HCT116 (cell line): Measurements from ENCODE around the gene PLN. TPM values are rescaled to one million over a fixed set of nuclear protein-coding genes. Genes with fewer than 3 reads are reported as not detected.

Source experiments
- ATAC-seq: fragments of 200-7000 bp; cut with Tn5 transposase; 2 replicates; pipeline ENCODE4 v1.9.1; 2020; ENCODE audit warnings: mild to moderate bottlenecking, moderate library complexity
- BruUV-seq: library from RNA; stranded (reverse); fragments of 400-500 nt; replicated peaks from 2 replicates; lab custom pipeline; 2021; lab: Mats Ljungman, UMichigan
- CTCF ChIA-PET: fragments of 300-600 bp; sonication (Branson Sonifier 250); formaldehyde crosslinking; loops from one replicate; lab custom pipeline; 2021; ENCODE audit warnings: antibody characterized with exemption; lab: Charles Lee
- POLR2A ChIA-PET: fragments of 300-600, 350-600 bp; sonication (Branson Sonifier 250); formaldehyde crosslinking; loops from one replicate; lab custom pipeline; 2021; ENCODE audit warnings: antibody characterized with exemption; lab: Charles Lee
- RAD21 ChIA-PET, 2 experiments: fragments of 300-600 bp; sonication (Branson Sonifier 250); formaldehyde crosslinking; loops; one replicate each; lab custom pipeline; 2023; ENCODE audit warnings: low total read pairs in 2 of 2; ENCODE audit not compliant: uncharacterized antibody in 2 of 2, unreplicated experiment in 2 of 2, low non-redundant PET in 1 of 2; lab: Charles Lee
- DNase-seq: peaks from one replicate; pipeline ENCODE4 v3.0.0-alpha.2; 2010; ENCODE audit warnings: low read depth, low spot score
- H2AFZ ChIP-seq: fragments of 200-600 bp; shearing (Covaris generic), sonication (generic); 2 replicates; pipeline ENCODE4 v1.6.1; 2017; ENCODE audit warnings: low read depth, mixed run types, mixed read lengths, antibody characterized with exemption, low read length; ENCODE audit not compliant: poor library complexity, severe bottlenecking
- H3K27ac ChIP-seq: 2 replicates; pipeline ENCODE4 v1.5.1; 2012; ENCODE audit warnings: low read depth, low read length
- H3K27me3 ChIP-seq: fragments of 200-600 bp; sonication (generic); 2 replicates; pipeline ENCODE4 v1.6.1; 2016; ENCODE audit warnings: mixed run types, low read length, mixed read lengths; ENCODE audit not compliant: insufficient read depth
- H3K36me3 ChIP-seq, 2 experiments: fragments of 200-500 bp in 1 of 2; fragments of 200-600 bp in 1 of 2; sonication (Bioruptor generic) in 1 of 2; sonication (generic) in 1 of 2; 2 replicates each; pipeline versions ENCODE4 v1.5.1 to v1.6.1; 2014 to 2016; ENCODE audit warnings: low read length in 2 of 2, inconsistent platforms in 1 of 2, mixed read lengths in 1 of 2, mixed run types in 1 of 2; ENCODE audit not compliant: insufficient read depth in 2 of 2, control insufficient read depth in 1 of 2
- H3K4me1 ChIP-seq, 2 experiments: fragments of 200-600 bp in 1 of 2; sonication (generic) in 1 of 2; 2 replicates each; pipeline versions ENCODE4 v1.5.1 to v1.6.1; 2012 to 2017; ENCODE audit warnings: low read length in 2 of 2, inconsistent platforms in 1 of 2, mild to moderate bottlenecking in 1 of 2, mixed read lengths in 1 of 2, mixed run types in 1 of 2, moderate library complexity in 1 of 2; ENCODE audit not compliant: insufficient read depth in 2 of 2, control insufficient read depth in 1 of 2
- H3K4me2 ChIP-seq: fragments of 200-600 bp; sonication (generic); 2 replicates; pipeline ENCODE4 v1.6.1; 2017; ENCODE audit warnings: mixed run types, low read length, mixed read lengths
- H3K4me3 ChIP-seq, 2 experiments: fragments of 200-600 bp in 1 of 2; sonication (generic) in 1 of 2; replicated peaks in 1 of 2; 2 replicates each; pipeline ENCODE4 v1.5.1; 2011 to 2016; ENCODE audit warnings: low read length in 2 of 2, control low read depth in 1 of 2, low read depth in 1 of 2, mild to moderate bottlenecking in 1 of 2, mixed read lengths in 1 of 2, mixed run types in 1 of 2
- H3K79me2 ChIP-seq: fragments of 200-600 bp; sonication (generic); 2 replicates; pipeline ENCODE4 v1.6.1; 2017; ENCODE audit warnings: mild to moderate bottlenecking, mixed run types, low read length, moderate library complexity, mixed read lengths; ENCODE audit not compliant: insufficient read depth
- H3K9ac ChIP-seq: fragments of 200-600 bp; sonication (generic); 2 replicates; pipeline ENCODE4 v1.6.1; 2016; ENCODE audit warnings: low read length, mixed read lengths
- H3K9me2 ChIP-seq: fragments of 200-600 bp; sonication (generic), shearing (Covaris generic); 2 replicates; pipeline ENCODE4 v1.6.1; 2017; ENCODE audit warnings: mixed run types, mild to moderate bottlenecking, moderate library complexity; ENCODE audit not compliant: insufficient read depth
- H3K9me3 ChIP-seq, 2 experiments: fragments of 200-500 bp in 1 of 2; fragments of 200-600 bp in 1 of 2; sonication (Bioruptor generic) in 1 of 2; sonication (generic) in 1 of 2; 2 replicates each; pipeline ENCODE4 v1.6.1; 2014 to 2017; ENCODE audit warnings: low read length in 2 of 2, mixed read lengths in 2 of 2, inconsistent platforms in 1 of 2, low read depth in 1 of 2, mild to moderate bottlenecking in 1 of 2, mixed run types in 1 of 2, moderate library complexity in 1 of 2; ENCODE audit not compliant: control insufficient read depth in 1 of 2, insufficient read depth in 1 of 2
- H4K20me1 ChIP-seq: fragments of 200-600 bp; sonication (generic), shearing (Covaris generic); 2 replicates; pipeline ENCODE4 v1.6.1; 2017; ENCODE audit warnings: mixed run types, mild to moderate bottlenecking, moderate library complexity; ENCODE audit not compliant: insufficient read depth
- ATF3 ChIP-seq: IDR thresholded peaks from 2 replicates; pipeline ENCODE4 v1.6.1; 2012
- CBX3 ChIP-seq: IDR thresholded peaks from 2 replicates; pipeline ENCODE4 v1.6.1; 2012; ENCODE audit warnings: low read depth
- CEBPB ChIP-seq: IDR thresholded peaks from 2 replicates; pipeline ENCODE4 v1.6.1; 2012; ENCODE audit warnings: low read depth
- CTCF ChIP-seq, 3 experiments: fragments of 200-600 bp in 1 of 3; sonication (generic) in 1 of 3; IDR thresholded peaks in 2 of 3; conservative IDR thresholded peaks in 1 of 3; 2 replicates each; pipeline ENCODE4 v1.5.1; 2012 to 2017; ENCODE audit warnings: low read depth in 2 of 3, low read length in 2 of 3, antibody characterized with exemption in 1 of 3, borderline replicate concordance in 1 of 3, control low read depth in 1 of 3, mild to moderate bottlenecking in 1 of 3, mixed read lengths in 1 of 3, mixed run types in 1 of 3, moderate library complexity in 1 of 3; ENCODE audit not compliant: insufficient read depth in 1 of 3
- EGR1 ChIP-seq: IDR thresholded peaks from 2 replicates; pipeline ENCODE4 v1.6.1; 2012; ENCODE audit warnings: low read depth
- ELF1 ChIP-seq: IDR thresholded peaks from 2 replicates; pipeline ENCODE4 v1.6.1; 2012; ENCODE audit warnings: low read depth, borderline replicate concordance
- EZH2 ChIP-seq: fragments of 200-600 bp; sonication (generic); IDR thresholded peaks from 2 replicates; pipeline ENCODE4 v1.6.1; 2017; ENCODE audit warnings: antibody characterized with exemption, mixed run types
- POLR2A ChIP-seq: IDR thresholded peaks from 2 replicates; pipeline ENCODE4 v1.7.0; 2011; ENCODE audit warnings: borderline replicate concordance; ENCODE audit not compliant: insufficient read depth, insufficient read length; ENCODE audit errors: extremely low read depth
- POLR2AphosphoS5 ChIP-seq: IDR thresholded peaks from 2 replicates; pipeline ENCODE4 v1.6.1; 2011; ENCODE audit warnings: mild to moderate bottlenecking, low read depth, low read length, moderate library complexity
- RAD21 ChIP-seq: IDR thresholded peaks from 2 replicates; pipeline ENCODE4 v1.6.1; 2012; ENCODE audit warnings: low read depth, mild to moderate bottlenecking
- REST ChIP-seq: IDR thresholded peaks from 2 replicates; pipeline ENCODE4 v1.6.1; 2012; ENCODE audit warnings: low read depth
- SIN3A ChIP-seq: IDR thresholded peaks from 2 replicates; pipeline ENCODE4 v1.6.1; 2012; ENCODE audit warnings: low read depth
- SP1 ChIP-seq: IDR thresholded peaks from 2 replicates; pipeline ENCODE4 v1.6.1; 2012; ENCODE audit warnings: low read depth
- SRF ChIP-seq: IDR thresholded peaks from 2 replicates; pipeline ENCODE4 v1.6.1; 2012; ENCODE audit warnings: low read depth
- ZBTB33 ChIP-seq: IDR thresholded peaks from 2 replicates; pipeline ENCODE4 v1.6.1; 2011; ENCODE audit warnings: mild to moderate bottlenecking, low read length, moderate library complexity; ENCODE audit not compliant: insufficient replicate concordance; ENCODE audit errors: extremely low read depth
- intact Hi-C: fragments of 100-400 bp; cut with micrococcal nuclease; formaldehyde crosslinking; loops from 2 replicates; pipeline ENCODE4 v1.10.0; 2022
- total RNA-seq: library from RNA; stranded (reverse); gene quantifications from one replicate; pipeline ENCODE4 v1.2.1, GENCODE V29; 2021; ENCODE audit not compliant: unreplicated experiment

PLN gene
- total RNA-seq, 1 experiment from 2014 or later, result not detected

GRCh38 chr6:118546880-118547218 is 1.2 kb upstream of the PLN start:
- H3K79me2 ChIP-seq, result no peaks in the 10 kb centered on the region
- H3K27ac ChIP-seq, result no peak overlapping the region
- no peaks in the 10 kb centered on the region for H3K36me3 ChIP-seq
- no peaks in the 10 kb centered on the region for H3K9me3 ChIP-seq
- no peak for TF ChIP-seq ATF3
- TF ChIP-seq SRF, result no peak
- no peak for TF ChIP-seq CBX3
- no peak for TF ChIP-seq CEBPB
- TF ChIP-seq EZH2, result no peak
- TF ChIP-seq RAD21, result no peak
- no peak for TF ChIP-seq ELF1
- TF ChIP-seq POLR2AphosphoS5, result no peak
- no peak for TF ChIP-seq SP1
- no peak for TF ChIP-seq SIN3A
- no peak for TF ChIP-seq POLR2A
- no peak for TF ChIP-seq REST
- TF ChIP-seq ZBTB33, result no peak
- no peak for TF ChIP-seq CTCF (IDR thresholded peaks at IDR 0.05 in 2 of 3, conservative IDR thresholded peaks at IDR 0.05 in 1 of 3; ENCODE audit: borderline replicate concordance in 1 of 3, insufficient read depth in 1 of 3, low read depth in 2 of 3, low read length in 2 of 3)
- TF ChIP-seq EGR1, result no peak
- intact Hi-C loops, result no loop called here
- no peak overlapping the region for H2AFZ ChIP-seq
- ATAC-seq, result no peak
- no peak overlapping the region for H3K4me3 ChIP-seq
- H3K4me1 ChIP-seq, result no peaks in the 10 kb centered on the region
- H3K9me2 ChIP-seq, result no peaks in the 10 kb centered on the region
- no peaks in the 10 kb centered on the region for H4K20me1 ChIP-seq
- BruUV-seq, result no TSS peak
- POLR2A ChIA-PET, result no interaction called here
- H3K9ac ChIP-seq, result no peak overlapping the region
- H3K4me2 ChIP-seq, result no peak overlapping the region
- DNase-seq, result no peak
- no peaks in the 10 kb centered on the region for H3K27me3 ChIP-seq
- RAD21 ChIA-PET, result no interaction called here
- CTCF ChIA-PET, result no interaction called here
